H9 (cell line): Measurements from ENCODE around the gene KCNMA1. TPM values are rescaled to one million over a fixed set of nuclear protein-coding genes. Genes with fewer than 3 reads are reported as not detected.

Experiments
- DNase-seq: peaks from one replicate; pipeline ENCODE4 v3.0.0-alpha.2; 2017
- H2AFZ ChIP-seq: one replicate; pipeline ENCODE4 v1.6.1; 2013; ENCODE audit warnings: mild to moderate bottlenecking, low read length, control low read depth, moderate library complexity
- H2AK5ac ChIP-seq: 2 replicates; pipeline ENCODE4 v1.6.1; 2013; ENCODE audit warnings: low read length, control low read depth, mixed read lengths; ENCODE audit not compliant: insufficient read length
- H2BK120ac ChIP-seq: one replicate; pipeline ENCODE4 v1.6.1; 2013; ENCODE audit warnings: low read depth, mild to moderate bottlenecking, low read length, control low read depth, inconsistent platforms; ENCODE audit not compliant: poor library complexity, severe bottlenecking
- H2BK12ac ChIP-seq: 2 replicates; pipeline ENCODE4 v1.6.1; 2013; ENCODE audit warnings: low read length, control low read depth, mixed read lengths, low read depth; ENCODE audit not compliant: insufficient read length
- H2BK15ac ChIP-seq: 2 replicates; pipeline ENCODE4 v1.6.1; 2013; ENCODE audit warnings: low read depth, low read length, control low read depth
- H2BK20ac ChIP-seq: one replicate; pipeline ENCODE4 v1.6.1; 2013; ENCODE audit warnings: low read depth, mild to moderate bottlenecking, low read length, control low read depth, inconsistent platforms; ENCODE audit not compliant: poor library complexity, severe bottlenecking
- H2BK5ac ChIP-seq: 2 replicates; pipeline ENCODE4 v1.6.1; 2013; ENCODE audit warnings: low read length, control low read depth, mixed read lengths; ENCODE audit not compliant: insufficient read length
- H3K14ac ChIP-seq: 2 replicates; pipeline ENCODE4 v1.6.1; 2013; ENCODE audit warnings: low read length, control low read depth; ENCODE audit not compliant: insufficient read depth
- H3K18ac ChIP-seq: 2 replicates; pipeline ENCODE4 v1.6.1; 2013; ENCODE audit warnings: low read depth, mild to moderate bottlenecking, mixed read lengths, low read length, control low read depth; ENCODE audit not compliant: insufficient read length
- H3K23ac ChIP-seq: 2 replicates; pipeline ENCODE4 v1.6.1; 2013; ENCODE audit warnings: low read length, control low read depth, mixed read lengths, low read depth; ENCODE audit not compliant: insufficient read length
- H3K23me2 ChIP-seq: 2 replicates; pipeline ENCODE4 v1.6.1; 2013; ENCODE audit warnings: low read depth, mild to moderate bottlenecking, mixed read lengths, low read length, control low read depth; ENCODE audit not compliant: insufficient read length, poor library complexity, severe bottlenecking
- H3K27ac ChIP-seq: 2 replicates; pipeline ENCODE4 v1.5.1; 2013; ENCODE audit warnings: low read length, control low read depth, mixed read lengths, low read depth; ENCODE audit not compliant: insufficient read length
- H3K27me3 ChIP-seq: 2 replicates; pipeline ENCODE4 v1.6.1; 2013; ENCODE audit warnings: low read length, control low read depth, inconsistent platforms; ENCODE audit not compliant: insufficient read depth
- H3K4ac ChIP-seq: 2 replicates; pipeline ENCODE4 v1.6.1; 2013; ENCODE audit warnings: low read depth, mild to moderate bottlenecking, control low read depth, inconsistent platforms, low read length, moderate library complexity
- H3K4me1 ChIP-seq: 2 replicates; pipeline ENCODE4 v1.6.1; 2013; ENCODE audit warnings: low read length, control low read depth, inconsistent platforms; ENCODE audit not compliant: insufficient read depth
- H3K4me2 ChIP-seq: 2 replicates; pipeline ENCODE4 v1.6.1; 2013; ENCODE audit warnings: low read length, control low read depth, mixed read lengths; ENCODE audit not compliant: insufficient read length, insufficient read depth
- H3K56ac ChIP-seq: 2 replicates; pipeline ENCODE4 v1.6.1; 2013; ENCODE audit warnings: low read depth, mild to moderate bottlenecking, mixed read lengths, low read length, control low read depth; ENCODE audit not compliant: insufficient read length
- H3K79me1 ChIP-seq: 2 replicates; pipeline ENCODE4 v1.6.1; 2013; ENCODE audit warnings: low read depth, mild to moderate bottlenecking, moderate library complexity, low read length, control low read depth, inconsistent platforms; ENCODE audit not compliant: insufficient read depth, poor library complexity, severe bottlenecking
- H3K79me2 ChIP-seq: 2 replicates; pipeline ENCODE4 v1.6.1; 2013; ENCODE audit warnings: low read length, control low read depth, inconsistent platforms; ENCODE audit not compliant: insufficient read depth
- H3K9ac ChIP-seq: 2 replicates; pipeline ENCODE4 v1.6.1; 2013; ENCODE audit warnings: low read length, control low read depth, mixed read lengths; ENCODE audit not compliant: insufficient read length; ENCODE audit errors: extremely low read depth
- H3K9me3 ChIP-seq: one replicate; pipeline ENCODE4 v1.6.1; 2013; ENCODE audit warnings: low read depth, low read length, inconsistent platforms; ENCODE audit not compliant: control insufficient read depth
- H3T11ph ChIP-seq: one replicate; pipeline ENCODE4 v1.6.1; 2013; ENCODE audit warnings: mild to moderate bottlenecking, low read length, control low read depth, inconsistent platforms
- H4K20me1 ChIP-seq: one replicate; pipeline ENCODE4 v1.6.1; 2013; ENCODE audit not compliant: control insufficient read depth, insufficient read length, insufficient read depth
- H4K5ac ChIP-seq: 2 replicates; pipeline ENCODE4 v1.6.1; 2013; ENCODE audit warnings: low read depth, mild to moderate bottlenecking, mixed read lengths, low read length, control low read depth; ENCODE audit not compliant: insufficient read length
- H4K8ac ChIP-seq: replicated peaks from 2 replicates; pipeline ENCODE4 v1.6.1; 2013; ENCODE audit warnings: low read length, control low read depth, mixed read lengths, low read depth; ENCODE audit not compliant: insufficient read length
- H4K91ac ChIP-seq: 2 replicates; pipeline ENCODE4 v1.6.1; 2013; ENCODE audit warnings: low read depth, mild to moderate bottlenecking, moderate library complexity, mixed read lengths, low read length, control low read depth; ENCODE audit not compliant: insufficient read length
- H3K27ac Mint-ChIP-seq, 3 experiments: 2 replicates in 2 of 3; 3 replicates in 1 of 3; pipeline ENCODE4 v1.8.0; 2020 to 2021; ENCODE audit warnings: mixed read lengths in 3 of 3, mild to moderate bottlenecking in 1 of 3, moderate library complexity in 1 of 3
- H3K27me3 Mint-ChIP-seq: 2 replicates; pipeline ENCODE4 v1.8.0; 2021; ENCODE audit warnings: low read depth, mild to moderate bottlenecking, moderate library complexity, mixed read lengths
- H3K36me3 Mint-ChIP-seq, 3 experiments: 2 replicates in 2 of 3; 3 replicates in 1 of 3; pipeline ENCODE4 v1.8.0; 2020 to 2021; ENCODE audit warnings: low read depth in 3 of 3, mixed read lengths in 3 of 3; ENCODE audit not compliant: insufficient read depth in 1 of 3
- H3K4me1 Mint-ChIP-seq, 2 experiments: 2 replicates each; pipeline ENCODE4 v1.8.0; 2020; ENCODE audit warnings: mixed read lengths in 2 of 2
- H3K4me3 Mint-ChIP-seq, 2 experiments: 2 replicates in 1 of 2; 3 replicates in 1 of 2; pipeline ENCODE4 v1.8.0; 2020 to 2021; ENCODE audit warnings: mild to moderate bottlenecking in 2 of 2, mixed read lengths in 2 of 2, moderate library complexity in 1 of 2
- H3K9me3 Mint-ChIP-seq, 2 experiments: 2 replicates in 1 of 2; 3 replicates in 1 of 2; pipeline ENCODE4 v1.8.0; 2020; ENCODE audit warnings: mild to moderate bottlenecking in 2 of 2, mixed read lengths in 2 of 2, moderate library complexity in 1 of 2
- CTCF ChIP-seq: fragments of 200-600 bp; sonication (generic); conservative IDR thresholded peaks from 3 replicates; pipeline ENCODE4 v1.8.0; 2021; ENCODE audit warnings: antibody characterized with exemption, mild to moderate bottlenecking
- WGBS: extraction: QIAGEN DNeasy Blood & Tissue Kit; methylation state at CpG from one replicate; pipeline ENCODE4 v1.1.7; 2013; ENCODE audit warnings: missing lambda C conversion rate, low lambda C conversion rate, mixed read lengths; ENCODE audit not compliant: insufficient read length; ENCODE audit errors: extremely low coverage; 5-methylcytosine and 5-hydroxymethylcytosine counted together
- total RNA-seq: library from RNA; stranded (reverse); gene quantifications from 2 replicates; pipeline ENCODE4 v1.2.1, GENCODE V29; 2021

KCNMA1 gene
- total RNA-seq, 1 experiment from 2014 or later, result 2.0 TPM

GRCh38 chr10:77023396-77023795, 614.2 kb downstream of the KCNMA1 start:
- Mint-ChIP-seq H3K27me3 (no peaks in the 10 kb centered on the region; the same call in 1 of the 2 replicates), H3K36me3 (no peaks in the 10 kb centered on the region), H3K9me3 (no peaks in the 10 kb centered on the region), H3K27ac (no peak overlapping the region), H3K4me1 (peaks cover 3 to 6% of the 10 kb centered on the region in 2 experiments), H3K4me3 (no peak overlapping the region)
- Histone ChIP-seq H3K4me2 (no peak overlapping the region), H2BK5ac (no peak overlapping the region), H2AK5ac (no peak overlapping the region), H4K91ac (no peak overlapping the region), H4K5ac (no peak overlapping the region), H4K20me1 (peaks cover 3% of the 10 kb centered on the region), H4K8ac (no peak overlapping the region), H2AFZ (no peak overlapping the region), H3K27ac (no peak overlapping the region), H3K14ac (no peak overlapping the region), H3K9me3 (no peaks in the 10 kb centered on the region), H3K9ac (no peak overlapping the region), H3K4me1 (no peaks in the 10 kb centered on the region; the same call in 1 of the 2 replicates), H2BK15ac (no peak overlapping the region), H3T11ph (no peak overlapping the region), H2BK12ac (no peak overlapping the region), H3K27me3 (no peaks in the 10 kb centered on the region), H3K79me2 (no peaks in the 10 kb centered on the region), H3K23ac (no peak overlapping the region), H3K18ac (no peak overlapping the region), H2BK20ac (no peak overlapping the region), H3K79me1 (no peaks in the 10 kb centered on the region), H2BK120ac (no peak overlapping the region), H3K23me2 (no peaks in the 10 kb centered on the region), H3K56ac (no peak overlapping the region), H3K4ac (no peak overlapping the region)
- DNase-seq, result no peak
- TF ChIP-seq CTCF, result no peak
- no CpG with 5 or more reads among the region's 2 CpGs for WGBS
